GM12875 (cell line): Measurements from ENCODE around the gene SKAP1.

Experiments
- H3K4me3 ChIP-seq: one replicate; pipeline ENCODE4 v1.5.1; 2011; ENCODE audit warnings: low read depth, low read length, control low read depth
- CTCF ChIP-seq: IDR thresholded peaks from 2 replicates; pipeline ENCODE4 v1.5.1; 2011; ENCODE audit warnings: low read depth, mild to moderate bottlenecking, control low read depth, inconsistent platforms, low read length, moderate library complexity, borderline replicate concordance; ENCODE audit not compliant: insufficient read depth

Gene SKAP1

GRCh38 chr17:48445248-48445620, 15.2 kb upstream of the SKAP1 start:
- TF ChIP-seq CTCF = no peak
- H3K4me3 ChIP-seq = no peak overlapping the region

- TF ChIP-seq CTCF = no peak
- H3K4me3 ChIP-seq = no peak overlapping the region
These were observed 14.7 kb upstream of the SKAP1 start for GRCh38 chr17:48444516-48445247.

- no peak for TF ChIP-seq CTCF
These were observed 13.7 kb upstream of the SKAP1 start for GRCh38 chr17:48443712-48444111.

GRCh38 chr17:48442819-48443218, 12.8 kb upstream of the SKAP1 start:
- no peak overlapping the region for H3K4me3 ChIP-seq
- TF ChIP-seq CTCF = no peak

More at GRCh38 chr17:48443712-48444111, 13.7 kb upstream of the SKAP1 start:
- H3K4me3 ChIP-seq = no peak overlapping the region

GRCh38 chr17:48441862-48442261, 11.8 kb upstream of the SKAP1 start:
- no peak for TF ChIP-seq CTCF
- H3K4me3 ChIP-seq = no peak overlapping the region

- H3K4me3 ChIP-seq = no peak overlapping the region
- TF ChIP-seq CTCF = no peak
These were observed 11.3 kb upstream of the SKAP1 start for GRCh38 chr17:48441231-48441711.

- no peak overlapping the region for H3K4me3 ChIP-seq
- no peak for TF ChIP-seq CTCF
These were observed 10.7 kb upstream of the SKAP1 start for GRCh38 chr17:48440669-48441068.
